ENCODE data around the gene FNDC8.
"Not testable (repeated sequence)": the region's sequence is repeated elsewhere in the genome, so short reads cannot be mapped to it uniquely, and the experiment has no call there.

The FNDC8 gene

GRCh38 chr17:35103271-35103670 lies 18.1 kb upstream of the FNDC8 start:
- Histone ChIP-seq H3K4me1 (ENCODE audit: control insufficient read depth in 1 of 2, insufficient read depth in 2 of 2, low read length in 2 of 2) (peaks cover 4 to 7% of the 10 kb centered on the region in 2 experiments), H2BK5ac (ENCODE audit: low read depth, low read length, poor library complexity) (no peak overlapping the region), H3K18ac (ENCODE audit: low read length) (no peak overlapping the region), H4K12ac (ENCODE audit: low read depth, low read length) (no peak overlapping the region), H2AK5ac (ENCODE audit: low read length) (no peak overlapping the region), H3K27me3 (ENCODE audit: insufficient read depth, low read length) (no peaks in the 10 kb centered on the region), H3K36me3 (ENCODE audit: control insufficient read depth in 1 of 2, insufficient read depth in 2 of 2, low read length in 2 of 2) (peaks cover 11 to 23% of the 10 kb centered on the region in 2 experiments), H4K8ac (ENCODE audit: low read depth, low read length) (no peak overlapping the region), H3K4ac (ENCODE audit: low read depth, low read length) (no peak overlapping the region), H3K14ac (ENCODE audit: low read length) (no peak overlapping the region), H3K4me2 (ENCODE audit: low read length) (peak overlapping the region; percentile 20), H3K4me3 (ENCODE audit: low read depth, low read length) (no peak overlapping the region), H3K27ac (ENCODE audit: low read depth, low read length) (no peak overlapping the region), H3K79me2 (ENCODE audit: control insufficient read depth, insufficient read depth, low read length, poor library complexity) (no peaks in the 10 kb centered on the region), H2AFZ (ENCODE audit: insufficient read depth, low read length, poor library complexity) (no peak overlapping the region), H3K9me3 (ENCODE audit: insufficient read depth, low read depth, low read length) (no peaks in the 10 kb centered on the region), H2BK120ac (ENCODE audit: insufficient read depth, low read length, poor library complexity) (no peak overlapping the region), H3K23ac (ENCODE audit: low read length) (no peak overlapping the region), H3K79me1 (ENCODE audit: low read length) (no peaks in the 10 kb centered on the region), H2BK12ac (ENCODE audit: low read length) (no peak overlapping the region), H4K91ac (ENCODE audit: low read depth, low read length) (no peak overlapping the region), H3K9ac (ENCODE audit: low read length) (no peak overlapping the region)
- no CpG with 5 or more reads among the region's 5 CpGs for WGBS (ENCODE audit: extremely low coverage, insufficient coverage, insufficient read length)
- DNase-seq = no peak

- Histone ChIP-seq H3K79me1 (ENCODE audit: low read length) (no peaks in the 10 kb centered on the region), H2BK5ac (ENCODE audit: low read depth, low read length, poor library complexity) (no peak overlapping the region), H2AFZ (ENCODE audit: insufficient read depth, low read length, poor library complexity) (no peak overlapping the region), H3K9me3 (ENCODE audit: insufficient read depth, low read depth, low read length) (no peaks in the 10 kb centered on the region), H3K36me3 (ENCODE audit: control insufficient read depth in 1 of 2, insufficient read depth in 2 of 2, low read length in 2 of 2) (peaks cover 11 to 22% of the 10 kb centered on the region in 2 experiments), H3K27me3 (ENCODE audit: insufficient read depth, low read length) (no peaks in the 10 kb centered on the region), H4K8ac (ENCODE audit: low read depth, low read length) (no peak overlapping the region), H4K12ac (ENCODE audit: low read depth, low read length) (no peak overlapping the region), H3K4me2 (ENCODE audit: low read length) (no peak overlapping the region), H3K14ac (ENCODE audit: low read length) (no peak overlapping the region), H4K91ac (ENCODE audit: low read depth, low read length) (no peak overlapping the region), H3K4me3 (ENCODE audit: low read depth, low read length) (no peak overlapping the region), H3K79me2 (ENCODE audit: control insufficient read depth, insufficient read depth, low read length, poor library complexity) (no peaks in the 10 kb centered on the region), H3K4ac (ENCODE audit: low read depth, low read length) (no peak overlapping the region), H3K18ac (ENCODE audit: low read length) (no peak overlapping the region), H3K23ac (ENCODE audit: low read length) (no peak overlapping the region), H3K9ac (ENCODE audit: low read length) (no peak overlapping the region), H3K27ac (ENCODE audit: low read depth, low read length) (no peak overlapping the region), H3K4me1 (ENCODE audit: control insufficient read depth in 1 of 2, insufficient read depth in 2 of 2, low read length in 2 of 2) (peaks cover 4 to 7% of the 10 kb centered on the region in 2 experiments), H2BK12ac (ENCODE audit: low read length) (no peak overlapping the region), H2AK5ac (ENCODE audit: low read length) (no peak overlapping the region), H2BK120ac (ENCODE audit: insufficient read depth, low read length, poor library complexity) (no peak overlapping the region)
- no CpG with 5 or more reads among the region's 5 CpGs for WGBS (ENCODE audit: extremely low coverage, insufficient coverage, insufficient read length)
- DNase-seq = no peak
These were observed 16.5 kb upstream of the FNDC8 start for GRCh38 chr17:35104844-35105450.

GRCh38 chr17:35110791-35111190 lies 10.6 kb upstream of the FNDC8 start:
- no CpG with 5 or more reads among the region's 17 CpGs for WGBS (ENCODE audit: extremely low coverage, insufficient coverage, insufficient read length)
- not testable (repeated sequence) for H3K79me2 ChIP-seq (ENCODE audit: control insufficient read depth, insufficient read depth, low read length, poor library complexity); H3K4me1 ChIP-seq (ENCODE audit: control insufficient read depth in 1 of 2, insufficient read depth in 2 of 2, low read length in 2 of 2); H3K9me3 ChIP-seq (ENCODE audit: insufficient read depth, low read depth, low read length); H3K4me2 ChIP-seq (ENCODE audit: low read length); H2AFZ ChIP-seq (ENCODE audit: insufficient read depth, low read length, poor library complexity); H3K14ac ChIP-seq (ENCODE audit: low read length); H2BK5ac ChIP-seq (ENCODE audit: low read depth, low read length, poor library complexity); H3K36me3 ChIP-seq (ENCODE audit: control insufficient read depth in 1 of 2, insufficient read depth in 2 of 2, low read length in 2 of 2); H3K4ac ChIP-seq (ENCODE audit: low read depth, low read length); H2AK5ac ChIP-seq (ENCODE audit: low read length); H3K9ac ChIP-seq (ENCODE audit: low read length); H3K27ac ChIP-seq (ENCODE audit: low read depth, low read length); H3K23ac ChIP-seq (ENCODE audit: low read length); H3K4me3 ChIP-seq (ENCODE audit: low read depth, low read length); H4K8ac ChIP-seq (ENCODE audit: low read depth, low read length); H2BK12ac ChIP-seq (ENCODE audit: low read length); H3K18ac ChIP-seq (ENCODE audit: low read length); DNase-seq; H3K27me3 ChIP-seq (ENCODE audit: insufficient read depth, low read length); H2BK120ac ChIP-seq (ENCODE audit: insufficient read depth, low read length, poor library complexity); H4K12ac ChIP-seq (ENCODE audit: low read depth, low read length); H4K91ac ChIP-seq (ENCODE audit: low read depth, low read length); H3K79me1 ChIP-seq (ENCODE audit: low read length)

GRCh38 chr17:35116845-35117244 lies 4.6 kb upstream of the FNDC8 start:
- H3K4me2 ChIP-seq (ENCODE audit: low read length) = no peak overlapping the region
- H3K79me1 ChIP-seq (ENCODE audit: low read length) = peaks cover 6% of the 10 kb centered on the region
- no peak overlapping the region for H3K4me3 ChIP-seq (ENCODE audit: low read depth, low read length)
- no peak overlapping the region for H2AFZ ChIP-seq (ENCODE audit: insufficient read depth, low read length, poor library complexity)
- H3K4me1 ChIP-seq (ENCODE audit: control insufficient read depth in 1 of 2, insufficient read depth in 2 of 2, low read length in 2 of 2) = peaks cover 12 to 21% of the 10 kb centered on the region in 2 experiments
- H4K12ac ChIP-seq (ENCODE audit: low read depth, low read length) = no peak overlapping the region
- H3K18ac ChIP-seq (ENCODE audit: low read length) = peak overlapping the region; percentile 2
- peaks cover 4% of the 10 kb centered on the region for H3K79me2 ChIP-seq (ENCODE audit: control insufficient read depth, insufficient read depth, low read length, poor library complexity)
- H2BK120ac ChIP-seq (ENCODE audit: insufficient read depth, low read length, poor library complexity) = no peak overlapping the region
- H2AK5ac ChIP-seq (ENCODE audit: low read length) = no peak overlapping the region
- no peak overlapping the region for H3K4ac ChIP-seq (ENCODE audit: low read depth, low read length)
- no peak overlapping the region for H3K9ac ChIP-seq (ENCODE audit: low read length)
- WGBS (ENCODE audit: extremely low coverage, insufficient coverage, insufficient read length) = no CpG with 5 or more reads among the region's 12 CpGs
- H3K9me3 ChIP-seq (ENCODE audit: insufficient read depth, low read depth, low read length) = no peaks in the 10 kb centered on the region
- H3K23ac ChIP-seq (ENCODE audit: low read length) = no peak overlapping the region
- DNase-seq = no peak
- H2BK5ac ChIP-seq (ENCODE audit: low read depth, low read length, poor library complexity) = no peak overlapping the region
- no peak overlapping the region for H3K27ac ChIP-seq (ENCODE audit: low read depth, low read length)
- H3K27me3 ChIP-seq (ENCODE audit: insufficient read depth, low read length) = no peaks in the 10 kb centered on the region
- no peak overlapping the region for H3K14ac ChIP-seq (ENCODE audit: low read length)
- H3K36me3 ChIP-seq (ENCODE audit: control insufficient read depth in 1 of 2, insufficient read depth in 2 of 2, low read length in 2 of 2) = no peaks in the 10 kb centered on the region
- peak overlapping the region; percentile 39 for H4K91ac ChIP-seq (ENCODE audit: low read depth, low read length)
- H2BK12ac ChIP-seq (ENCODE audit: low read length) = peak overlapping the region; percentile 29
- H4K8ac ChIP-seq (ENCODE audit: low read depth, low read length) = no peak overlapping the region
